ENCODE data around the gene MBTPS1.

Gene MBTPS1

DNA sequence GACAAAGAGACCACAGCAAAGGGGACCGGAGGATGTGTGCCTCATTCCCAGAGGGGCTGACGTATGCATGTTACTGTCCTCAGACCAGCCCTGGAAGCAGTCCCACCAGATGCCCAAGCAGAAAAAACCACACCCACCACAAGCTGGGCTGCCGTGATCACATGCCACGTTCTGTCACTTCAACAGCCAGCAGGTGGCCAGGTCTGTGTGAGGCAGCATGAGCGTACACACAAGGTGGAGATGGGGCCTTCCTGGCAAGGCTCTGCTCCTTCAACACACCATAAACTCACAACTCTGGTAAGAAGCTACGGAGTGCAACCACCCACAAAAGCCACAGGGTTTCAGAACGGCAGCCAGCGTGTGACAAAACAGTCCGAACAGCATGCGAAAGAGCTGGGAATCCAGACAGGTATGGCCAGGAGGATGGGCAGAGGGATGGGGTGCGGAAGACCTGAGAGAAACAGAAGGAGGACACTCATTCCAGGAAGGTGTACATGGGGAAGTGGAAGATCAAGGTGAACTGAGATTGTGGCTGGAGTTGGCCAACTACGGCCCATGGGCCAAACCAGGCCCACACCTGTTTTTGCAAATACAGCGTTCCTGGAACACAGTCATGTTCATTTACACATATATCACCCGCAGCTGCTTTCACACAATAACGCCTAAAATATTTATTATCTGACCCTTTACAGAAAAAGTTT, 27.9 kb downstream of the MBTPS1 start:
- Histone ChIP-seq H3K27me3 (ENCODE audit: control insufficient read depth, insufficient read depth, low read length) (no peaks in the 10 kb centered on the region), H3K4me1 (ENCODE audit: control insufficient read depth, insufficient read depth, low read length) (no peaks in the 10 kb centered on the region), H3K4me3 (ENCODE audit: low read length) (no peak overlapping the region)

DNA sequence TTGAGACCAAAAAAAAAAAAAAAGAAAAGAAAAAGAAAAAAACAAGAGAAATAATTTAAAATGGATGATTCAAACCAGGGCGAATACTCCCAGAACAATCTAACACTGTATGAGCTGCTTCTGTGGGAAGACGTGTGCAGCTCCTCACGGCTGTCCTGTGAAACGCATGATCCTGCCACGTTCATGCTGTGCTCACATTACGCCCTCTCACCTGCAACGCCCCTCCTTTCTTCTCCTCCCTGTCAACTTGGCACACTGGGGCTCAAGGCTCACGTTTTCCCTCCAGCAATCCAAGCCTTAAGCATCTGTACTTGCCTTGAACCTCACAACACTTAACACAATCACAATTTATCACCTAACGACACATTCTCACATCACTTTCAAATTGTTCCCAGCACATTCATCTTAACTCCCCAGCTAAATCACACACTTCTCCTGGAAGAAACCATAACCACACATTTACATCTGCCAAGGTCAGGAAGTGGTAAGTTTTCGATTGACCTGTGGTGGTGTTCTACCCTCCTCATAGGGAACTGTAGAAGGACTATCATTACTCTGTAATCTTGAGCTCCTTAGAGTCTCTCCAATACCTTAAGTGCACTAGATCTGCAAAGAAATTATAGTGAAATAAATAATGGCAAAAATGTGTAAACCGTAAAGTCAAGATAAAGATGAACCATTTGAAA, 29.1 kb downstream of the MBTPS1 start:
- Histone ChIP-seq H3K9me3 (ENCODE audit: control insufficient read depth, low read length) (no peaks in the 10 kb centered on the region), H3K4me1 (ENCODE audit: control insufficient read depth, insufficient read depth, low read length) (no peaks in the 10 kb centered on the region), H3K4me3 (ENCODE audit: low read length) (no peak overlapping the region), H3K36me3 (ENCODE audit: control insufficient read depth, insufficient read depth, low read length) (peaks cover 1% of the 10 kb centered on the region), H3K27me3 (ENCODE audit: control insufficient read depth, insufficient read depth, low read length) (no peaks in the 10 kb centered on the region), H3K9ac (ENCODE audit: low read length) (no peak overlapping the region)

More for the DNA sequence above, 27.9 kb downstream of the MBTPS1 start:
- Histone ChIP-seq H3K9ac (ENCODE audit: low read length) (no peak overlapping the region), H3K9me3 (ENCODE audit: control insufficient read depth, low read length) (no peaks in the 10 kb centered on the region), H3K36me3 (ENCODE audit: control insufficient read depth, insufficient read depth, low read length) (peaks cover 12% of the 10 kb centered on the region)

DNA sequence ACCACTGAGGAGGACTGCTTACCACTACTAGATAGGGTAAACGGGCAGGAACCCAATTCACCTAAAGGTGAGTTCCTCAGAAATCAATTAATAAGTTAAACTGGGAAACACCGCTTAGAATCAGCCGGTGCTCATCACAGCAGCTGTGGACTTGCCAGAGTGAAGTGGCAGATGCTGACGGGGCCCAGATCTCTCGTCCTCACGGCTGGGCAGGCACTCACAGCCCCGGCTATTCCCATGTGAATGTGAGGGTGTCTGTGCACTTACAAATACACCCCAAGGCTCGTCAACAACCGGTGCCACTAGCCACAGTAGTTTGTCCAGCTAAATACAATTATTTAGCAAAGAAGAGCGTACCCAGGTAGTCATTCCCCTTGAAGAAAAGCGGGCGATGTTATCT, 29.7 kb downstream of the MBTPS1 start:
- Histone ChIP-seq H3K4me3 (ENCODE audit: low read length) (no peak overlapping the region), H3K27me3 (ENCODE audit: control insufficient read depth, insufficient read depth, low read length) (no peaks in the 10 kb centered on the region), H3K9me3 (ENCODE audit: control insufficient read depth, low read length) (no peaks in the 10 kb centered on the region), H3K36me3 (ENCODE audit: control insufficient read depth, insufficient read depth, low read length) (peaks cover 2% of the 10 kb centered on the region), H3K4me1 (ENCODE audit: control insufficient read depth, insufficient read depth, low read length) (no peaks in the 10 kb centered on the region), H3K9ac (ENCODE audit: low read length) (no peak overlapping the region)

DNA sequence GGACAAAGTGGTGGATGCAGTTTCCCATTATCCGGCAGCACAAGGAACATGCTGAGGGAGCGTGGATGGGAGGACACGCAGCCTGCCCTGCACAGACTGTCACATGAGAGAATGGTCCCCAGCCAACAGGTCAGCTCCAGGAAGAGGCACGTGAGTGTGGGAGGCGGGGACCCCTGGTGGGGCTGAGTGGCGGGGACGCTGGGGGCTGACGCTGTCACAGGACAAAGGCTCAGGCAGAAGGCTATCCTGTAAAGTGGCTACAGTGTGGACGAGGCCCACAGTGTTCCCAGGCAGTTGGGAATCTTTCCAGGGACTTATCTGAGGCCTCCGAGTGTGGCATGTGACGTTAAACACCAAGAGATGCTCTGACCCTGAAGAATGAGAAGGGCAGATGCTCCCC, 30.4 kb downstream of the MBTPS1 start:
- Histone ChIP-seq H3K9ac (ENCODE audit: low read length) (no peak overlapping the region), H3K4me1 (ENCODE audit: control insufficient read depth, insufficient read depth, low read length) (no peaks in the 10 kb centered on the region), H3K9me3 (ENCODE audit: control insufficient read depth, low read length) (no peaks in the 10 kb centered on the region), H3K27me3 (ENCODE audit: control insufficient read depth, insufficient read depth, low read length) (no peaks in the 10 kb centered on the region), H3K36me3 (ENCODE audit: control insufficient read depth, insufficient read depth, low read length) (peaks cover 6% of the 10 kb centered on the region), H3K4me3 (ENCODE audit: low read length) (no peak overlapping the region)

DNA sequence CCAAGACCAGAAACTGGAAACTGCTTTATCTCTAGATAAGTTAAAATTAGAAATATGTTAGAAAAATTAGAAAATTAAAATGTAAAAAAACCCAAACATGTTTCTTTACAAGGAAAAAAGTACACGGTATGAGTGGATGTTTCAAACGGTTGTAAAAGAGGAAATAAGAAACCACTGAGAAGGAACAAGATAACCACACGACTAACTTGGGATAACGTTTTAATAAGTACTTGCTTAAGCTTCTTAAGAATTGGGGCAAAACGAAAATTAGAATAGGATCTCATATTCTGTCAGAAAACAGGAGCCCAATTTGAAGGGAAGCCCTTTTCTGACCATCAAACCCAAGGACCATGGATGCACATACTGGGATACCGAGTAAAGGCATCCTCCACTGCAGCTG, 31.0 kb downstream of the MBTPS1 start:
- no peaks in the 10 kb centered on the region for H3K4me1 ChIP-seq (ENCODE audit: control insufficient read depth, insufficient read depth, low read length)
- no peaks in the 10 kb centered on the region for H3K9me3 ChIP-seq (ENCODE audit: control insufficient read depth, low read length)
- H3K27me3 ChIP-seq (ENCODE audit: control insufficient read depth, insufficient read depth, low read length): no peaks in the 10 kb centered on the region
- H3K36me3 ChIP-seq (ENCODE audit: control insufficient read depth, insufficient read depth, low read length): peaks cover 6% of the 10 kb centered on the region
- no peak overlapping the region for H3K4me3 ChIP-seq (ENCODE audit: low read length)
- no peak overlapping the region for H3K9ac ChIP-seq (ENCODE audit: low read length)

DNA sequence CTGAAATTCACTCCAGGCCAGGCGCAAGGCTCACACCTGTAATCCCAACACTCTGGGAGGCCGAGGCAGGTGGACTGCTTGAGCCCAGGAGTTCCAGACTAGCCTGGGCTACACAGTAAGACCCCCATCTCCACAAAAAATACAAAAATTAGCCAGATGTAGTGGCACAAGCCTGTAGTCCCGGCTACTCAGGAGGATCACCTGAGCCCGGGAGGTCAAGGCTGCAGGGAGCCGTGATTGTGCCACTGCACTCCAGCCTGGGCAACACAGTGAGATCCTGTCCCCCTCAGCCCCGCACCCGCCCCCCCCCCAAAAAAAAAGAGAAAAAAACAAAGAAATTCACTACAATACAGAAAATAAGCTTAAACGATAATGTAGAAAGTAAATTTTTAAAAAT, 31.5 kb downstream of the MBTPS1 start:
- Histone ChIP-seq H3K36me3 (ENCODE audit: control insufficient read depth, insufficient read depth, low read length) (peaks cover 10% of the 10 kb centered on the region), H3K27me3 (ENCODE audit: control insufficient read depth, insufficient read depth, low read length) (no peaks in the 10 kb centered on the region), H3K4me1 (ENCODE audit: control insufficient read depth, insufficient read depth, low read length) (no peaks in the 10 kb centered on the region), H3K4me3 (ENCODE audit: low read length) (no peak overlapping the region), H3K9ac (ENCODE audit: low read length) (no peak overlapping the region), H3K9me3 (ENCODE audit: control insufficient read depth, low read length) (no peaks in the 10 kb centered on the region)

DNA sequence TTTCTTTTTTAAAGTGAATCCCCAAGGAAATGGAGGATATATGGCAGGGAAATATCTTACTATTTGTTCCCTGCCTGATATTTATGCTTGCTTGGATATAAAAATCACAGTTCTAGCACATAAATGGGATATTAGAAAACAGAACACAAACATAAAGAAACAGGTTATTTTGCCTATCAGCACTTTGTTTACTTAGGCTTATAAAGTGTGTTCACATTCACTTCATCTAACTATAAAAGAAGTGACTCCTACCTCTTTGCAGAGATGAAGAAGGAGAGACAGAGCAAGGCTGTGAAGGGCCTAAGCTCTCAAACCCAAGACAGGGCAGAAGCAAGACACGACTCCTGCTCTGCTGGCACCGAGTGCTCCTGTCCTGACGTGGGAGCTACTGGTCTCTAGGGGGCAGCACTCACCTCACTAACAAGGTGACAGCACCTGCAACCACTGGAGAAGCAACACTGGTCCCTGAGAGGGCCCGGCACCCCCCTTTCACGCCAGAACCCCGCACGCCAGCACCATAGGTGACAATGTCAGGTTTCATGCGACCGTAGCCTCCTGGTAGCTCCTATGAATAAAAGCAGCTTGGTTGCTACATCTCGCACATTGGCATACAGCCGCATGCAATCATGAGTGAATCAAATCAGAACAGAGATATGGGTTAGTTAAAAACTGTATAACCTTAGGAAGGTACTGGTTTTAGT, 32.0 kb downstream of the MBTPS1 start:
- Histone ChIP-seq H3K27me3 (ENCODE audit: control insufficient read depth, insufficient read depth, low read length) (no peaks in the 10 kb centered on the region), H3K4me3 (ENCODE audit: low read length) (no peak overlapping the region), H3K9me3 (ENCODE audit: control insufficient read depth, low read length) (no peaks in the 10 kb centered on the region), H3K36me3 (ENCODE audit: control insufficient read depth, insufficient read depth, low read length) (peaks cover 10% of the 10 kb centered on the region), H3K4me1 (ENCODE audit: control insufficient read depth, insufficient read depth, low read length) (no peaks in the 10 kb centered on the region), H3K9ac (ENCODE audit: low read length) (no peak overlapping the region)

DNA sequence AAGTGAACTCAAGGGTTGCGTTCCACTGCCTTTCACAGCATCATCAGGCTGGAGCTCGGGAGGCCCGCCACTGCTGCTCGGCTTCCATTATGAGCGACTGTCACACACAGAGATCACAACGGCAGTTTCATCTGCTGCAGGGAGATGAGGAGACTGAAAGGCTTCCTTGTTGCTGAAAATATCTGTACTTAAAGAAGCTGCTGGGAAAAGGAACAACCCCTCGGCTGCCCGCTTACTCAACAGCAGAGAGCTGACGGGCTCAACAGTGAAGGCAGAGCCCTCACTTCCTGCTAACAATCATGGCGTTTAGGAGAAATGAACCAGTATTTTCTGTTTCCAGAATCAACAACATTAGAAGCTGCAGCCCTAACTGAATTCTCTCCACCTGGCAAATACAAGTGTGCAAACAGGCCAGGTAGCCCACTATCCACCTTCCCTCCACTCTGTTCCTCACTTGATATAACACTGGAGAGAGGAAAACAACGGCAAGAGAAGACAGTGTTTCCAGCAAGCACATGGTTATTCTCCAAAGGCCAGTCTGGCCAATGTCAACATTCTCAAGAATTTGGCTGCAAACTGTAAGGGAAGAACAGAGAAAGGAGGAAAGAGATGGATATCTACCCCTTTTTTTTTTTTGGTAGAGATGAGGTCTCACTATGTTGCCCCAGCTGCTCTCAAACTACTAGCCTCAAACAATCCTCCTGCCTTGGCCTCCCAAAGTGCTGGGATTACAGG, 33.7 kb downstream of the MBTPS1 start:
- Histone ChIP-seq H3K4me1 (ENCODE audit: control insufficient read depth, insufficient read depth, low read length) (no peaks in the 10 kb centered on the region), H3K9me3 (ENCODE audit: control insufficient read depth, low read length) (no peaks in the 10 kb centered on the region), H3K36me3 (ENCODE audit: control insufficient read depth, insufficient read depth, low read length) (peaks cover 10% of the 10 kb centered on the region), H3K27me3 (ENCODE audit: control insufficient read depth, insufficient read depth, low read length) (no peaks in the 10 kb centered on the region), H3K9ac (ENCODE audit: low read length) (no peak overlapping the region), H3K4me3 (ENCODE audit: low read length) (no peak overlapping the region)

DNA sequence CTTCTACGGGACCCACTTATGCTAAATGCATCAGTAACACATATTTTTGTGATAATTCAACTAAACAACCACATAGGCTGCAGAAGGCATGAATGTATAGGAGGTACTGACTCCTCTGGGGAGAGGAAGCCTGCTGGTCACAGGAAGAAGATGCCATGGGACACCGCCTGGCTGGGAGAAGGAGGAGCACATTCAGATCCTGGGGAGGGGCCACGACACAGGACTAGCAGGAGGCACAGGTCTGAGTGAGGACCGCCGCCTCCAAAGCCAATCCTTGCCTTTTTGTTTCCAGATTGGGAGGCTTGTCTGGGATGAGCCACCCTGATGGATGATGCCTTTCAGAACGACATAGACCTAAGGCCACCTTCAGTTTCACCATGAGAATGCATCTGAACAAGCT, 34.6 kb downstream of the MBTPS1 start:
- Histone ChIP-seq H3K4me1 (ENCODE audit: control insufficient read depth, insufficient read depth, low read length) (no peaks in the 10 kb centered on the region), H3K9me3 (ENCODE audit: control insufficient read depth, low read length) (no peaks in the 10 kb centered on the region), H3K27me3 (ENCODE audit: control insufficient read depth, insufficient read depth, low read length) (no peaks in the 10 kb centered on the region), H3K4me3 (ENCODE audit: low read length) (no peak overlapping the region), H3K9ac (ENCODE audit: low read length) (no peak overlapping the region), H3K36me3 (ENCODE audit: control insufficient read depth, insufficient read depth, low read length) (peaks cover 10% of the 10 kb centered on the region)

DNA sequence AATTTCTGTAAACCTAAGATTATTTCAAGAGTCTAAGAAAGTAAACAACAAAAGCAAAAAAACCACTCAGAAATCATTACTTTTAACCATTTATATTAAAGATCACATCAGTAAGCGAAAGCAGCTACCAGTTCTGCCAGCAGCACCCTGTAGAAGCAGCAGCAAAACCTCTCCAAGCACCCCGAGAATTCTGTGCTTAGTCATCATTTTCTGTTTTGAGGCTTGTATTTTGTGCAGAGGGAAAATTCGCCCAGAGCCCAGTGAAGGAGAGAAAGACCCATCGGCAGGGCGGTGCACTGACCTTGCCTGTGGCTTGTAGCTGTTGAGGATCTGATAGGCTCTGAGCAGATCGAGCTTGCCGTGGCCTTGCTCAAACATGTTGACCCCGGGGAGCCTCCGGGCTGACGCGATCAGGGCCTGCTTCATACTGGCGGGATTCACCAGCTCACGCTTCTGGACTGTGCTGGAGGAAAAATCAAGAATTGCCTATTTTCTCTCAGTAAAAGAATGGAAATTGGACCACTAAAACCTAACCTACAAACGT, 35.2 kb downstream of the MBTPS1 start:
- Histone ChIP-seq H3K9ac (ENCODE audit: low read length) (no peak overlapping the region), H3K4me1 (ENCODE audit: control insufficient read depth, insufficient read depth, low read length) (no peaks in the 10 kb centered on the region), H3K4me3 (ENCODE audit: low read length) (no peak overlapping the region), H3K27me3 (ENCODE audit: control insufficient read depth, insufficient read depth, low read length) (no peaks in the 10 kb centered on the region), H3K36me3 (ENCODE audit: control insufficient read depth, insufficient read depth, low read length) (peaks cover 10% of the 10 kb centered on the region), H3K9me3 (ENCODE audit: control insufficient read depth, low read length) (no peaks in the 10 kb centered on the region)

DNA sequence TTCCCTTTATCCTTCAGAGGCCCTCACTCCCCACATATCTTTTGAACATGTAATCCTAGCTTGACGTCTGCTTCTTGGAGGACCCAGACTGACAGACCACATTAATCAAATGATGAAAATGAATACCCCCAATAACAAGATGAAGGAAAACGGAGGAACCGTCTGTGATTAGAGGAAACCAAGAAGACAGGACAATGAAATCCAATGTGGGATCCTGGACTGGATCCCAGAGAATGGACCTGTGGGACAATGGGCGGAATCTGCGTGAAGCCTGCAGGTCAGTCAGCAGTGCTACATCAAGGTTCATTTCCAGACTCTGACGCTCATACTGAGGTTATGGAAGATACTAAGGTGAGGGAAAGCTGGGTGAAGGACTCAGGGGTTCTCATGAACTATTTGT, 35.9 kb downstream of the MBTPS1 start:
- H3K4me3 ChIP-seq (ENCODE audit: low read length): no peak overlapping the region
- H3K9ac ChIP-seq (ENCODE audit: low read length): no peak overlapping the region
- H3K9me3 ChIP-seq (ENCODE audit: control insufficient read depth, low read length): no peaks in the 10 kb centered on the region
- peaks cover 10% of the 10 kb centered on the region for H3K36me3 ChIP-seq (ENCODE audit: control insufficient read depth, insufficient read depth, low read length)
- no peaks in the 10 kb centered on the region for H3K27me3 ChIP-seq (ENCODE audit: control insufficient read depth, insufficient read depth, low read length)
- no peaks in the 10 kb centered on the region for H3K4me1 ChIP-seq (ENCODE audit: control insufficient read depth, insufficient read depth, low read length)

All from mucosa of stomach (tissue), 1 donor.